HEK293 (cell line): ENCODE results near the gene TIAM1.

ENCODE experiments used
- CTCF ChIA-PET: fragments of 350-600 bp; formaldehyde crosslinking; extraction: SDS; loops from one replicate; lab custom pipeline; 2021; ENCODE audit warnings: antibody characterized with exemption; lab: Yijun Ruan, JAX
- POLR2A ChIA-PET: fragments of 300-600 bp; formaldehyde crosslinking; extraction: SDS; loops from one replicate; lab custom pipeline; 2020; ENCODE audit warnings: antibody characterized with exemption, inconsistent platforms; lab: Yijun Ruan, JAX
- H3K27ac ChIP-seq: fragments of 200-500 bp; sonication (Bioruptor generic); 2 replicates; pipeline ENCODE4 v1.5.1; 2014; ENCODE audit warnings: low read depth, low read length, control low read depth, inconsistent platforms; ENCODE audit errors: extremely low read depth
- H3K36me3 ChIP-seq, 2 experiments: fragments of 200-500 bp in 1 of 2; sonication (Bioruptor generic) in 1 of 2; 1 replicate in 1 of 2; 2 replicates in 1 of 2; pipeline ENCODE4 v1.5.1; 2014 to 2017; ENCODE audit warnings: inconsistent platforms in 2 of 2, low read length in 2 of 2; ENCODE audit not compliant: control insufficient read depth in 2 of 2, insufficient read depth in 1 of 2
- H3K4me1 ChIP-seq: fragments of 200-500 bp; sonication (Bioruptor generic); 2 replicates; pipeline ENCODE4 v1.5.1; 2014; ENCODE audit warnings: mild to moderate bottlenecking, low read length, inconsistent platforms; ENCODE audit not compliant: control insufficient read depth, insufficient read depth
- H3K4me3 ChIP-seq: 2 replicates; pipeline ENCODE4 v1.5.1; 2011; ENCODE audit warnings: low read depth, mild to moderate bottlenecking, control low read depth, low read length, moderate library complexity
- H3K9me3 ChIP-seq: fragments of 200-500 bp; sonication (Bioruptor generic); 2 replicates; pipeline ENCODE4 v1.5.1; 2014; ENCODE audit warnings: low read depth, low read length, inconsistent platforms; ENCODE audit not compliant: control insufficient read depth, insufficient read depth
- IKZF3 ChIP-seq: fragments of 450-650 bp; IDR thresholded peaks from 2 replicates; pipeline ENCODE4 v1.5.0; 2018; ENCODE audit warnings: missing biosample characterization, mild to moderate bottlenecking, missing genetic modification characterization, moderate library complexity
- SCRT1 ChIP-seq: fragments of 450-650 bp; formaldehyde crosslinking; IDR thresholded peaks from 2 replicates; pipeline ENCODE4 v1.5.1; 2016; ENCODE audit warnings: missing biosample characterization, missing genetic modification characterization, borderline replicate concordance
- TRIM28 ChIP-seq: IDR thresholded peaks from 2 replicates; pipeline ENCODE4 v1.6.1; 2011; ENCODE audit warnings: low read length, control low read depth, borderline replicate concordance
- YY1 ChIP-seq: fragments of 450-650 bp; formaldehyde crosslinking; IDR thresholded peaks from 2 replicates; pipeline ENCODE4 v1.5.1; 2018; ENCODE audit warnings: missing biosample characterization, missing genetic modification characterization
- ZEB2 ChIP-seq: fragments of 450-650 bp; formaldehyde crosslinking; IDR thresholded peaks from 2 replicates; pipeline ENCODE4 v1.5.1; 2016; ENCODE audit warnings: missing biosample characterization, missing genetic modification characterization
- ZFP37 ChIP-seq: fragments of 450-650 bp; formaldehyde crosslinking; IDR thresholded peaks from 2 replicates; pipeline ENCODE4 v1.5.1; 2016; ENCODE audit warnings: missing biosample characterization, missing genetic modification characterization
- ZIC2 ChIP-seq: fragments of 450-650 bp; formaldehyde crosslinking; IDR thresholded peaks from 2 replicates; pipeline ENCODE4 v1.5.1; 2016; ENCODE audit warnings: missing biosample characterization, missing genetic modification characterization
- ZNF157 ChIP-seq: fragments of 450-650 bp; formaldehyde crosslinking; IDR thresholded peaks from 2 replicates; pipeline ENCODE4 v1.5.1; 2016; ENCODE audit warnings: missing biosample characterization, missing genetic modification characterization
- ZNF19 ChIP-seq: fragments of 450-650 bp; formaldehyde crosslinking; IDR thresholded peaks from 2 replicates; pipeline ENCODE4; 2016; ENCODE audit warnings: missing biosample characterization, missing genetic modification characterization, low read depth
- ZNF324 ChIP-seq: fragments of 450-650 bp; formaldehyde crosslinking; IDR thresholded peaks from 2 replicates; pipeline ENCODE4 v1.5.1; 2016; ENCODE audit warnings: missing biosample characterization, missing genetic modification characterization
- ZNF48 ChIP-seq: fragments of 450-650 bp; formaldehyde crosslinking; IDR thresholded peaks from 2 replicates; pipeline ENCODE4 v1.5.1; 2016; ENCODE audit warnings: missing biosample characterization, missing genetic modification characterization
- ZNF530 ChIP-seq: fragments of 450-650 bp; formaldehyde crosslinking; IDR thresholded peaks from 2 replicates; pipeline ENCODE4 v1.5.1; 2016; ENCODE audit warnings: low read depth, missing biosample characterization, missing genetic modification characterization
- ZNF549 ChIP-seq: fragments of 450-650 bp; IDR thresholded peaks from 2 replicates; pipeline ENCODE4 v1.5.1; 2018; ENCODE audit warnings: missing biosample characterization, missing genetic modification characterization, mild to moderate bottlenecking, inconsistent platforms, moderate library complexity
- ZNF555 ChIP-seq: fragments of 450-650 bp; formaldehyde crosslinking; conservative IDR thresholded peaks from 2 replicates; pipeline ENCODE4 v1.5.1; 2017; ENCODE audit warnings: missing biosample characterization, mild to moderate bottlenecking, missing genetic modification characterization, inconsistent platforms
- ZNF629 ChIP-seq: fragments of 450-650 bp; formaldehyde crosslinking; IDR thresholded peaks from 2 replicates; pipeline ENCODE4 v1.5.1; 2017; ENCODE audit warnings: missing biosample characterization, missing genetic modification characterization
- ZNF792 ChIP-seq: fragments of 450-650 bp; formaldehyde crosslinking; IDR thresholded peaks from 2 replicates; pipeline ENCODE4 v1.5.1; 2016; ENCODE audit warnings: missing biosample characterization, missing genetic modification characterization
- ZSCAN23 ChIP-seq: fragments of 450-650 bp; formaldehyde crosslinking; IDR thresholded peaks from 2 replicates; pipeline ENCODE4 v1.5.1; 2016; ENCODE audit warnings: missing biosample characterization, missing genetic modification characterization
- ZXDB ChIP-seq: fragments of 450-650 bp; formaldehyde crosslinking; IDR thresholded peaks from 2 replicates; pipeline ENCODE4 v1.5.1; 2016; ENCODE audit warnings: missing biosample characterization, missing genetic modification characterization
- TF ChIP-seq, protein P1 (sequence below): fragments of 450-650 bp; formaldehyde crosslinking; IDR thresholded peaks from 2 replicates; pipeline ENCODE4 v1.5.1; 2017; ENCODE audit warnings: missing biosample characterization, missing genetic modification characterization
- TF ChIP-seq, protein P2 (sequence below): fragments of 450-650 bp; formaldehyde crosslinking; IDR thresholded peaks from 2 replicates; pipeline ENCODE4 v1.5.1; 2016; ENCODE audit warnings: missing biosample characterization, missing genetic modification characterization, borderline replicate concordance
- TF ChIP-seq, protein P3 (sequence below): fragments of 450-650 bp; formaldehyde crosslinking; IDR thresholded peaks from 2 replicates; pipeline ENCODE4 v1.5.1; 2016; ENCODE audit warnings: missing biosample characterization, missing genetic modification characterization
- TF ChIP-seq, protein P4 (sequence below): fragments of 450-650 bp; formaldehyde crosslinking; IDR thresholded peaks from 2 replicates; pipeline ENCODE4 v1.5.1; 2016; ENCODE audit warnings: missing biosample characterization, missing genetic modification characterization, borderline replicate concordance
- TF ChIP-seq, protein P5 (sequence below): fragments of 450-650 bp; formaldehyde crosslinking; IDR thresholded peaks from 2 replicates; pipeline ENCODE4 v1.5.1; 2016; ENCODE audit warnings: missing biosample characterization, missing genetic modification characterization

TIAM1 gene

DNA sequence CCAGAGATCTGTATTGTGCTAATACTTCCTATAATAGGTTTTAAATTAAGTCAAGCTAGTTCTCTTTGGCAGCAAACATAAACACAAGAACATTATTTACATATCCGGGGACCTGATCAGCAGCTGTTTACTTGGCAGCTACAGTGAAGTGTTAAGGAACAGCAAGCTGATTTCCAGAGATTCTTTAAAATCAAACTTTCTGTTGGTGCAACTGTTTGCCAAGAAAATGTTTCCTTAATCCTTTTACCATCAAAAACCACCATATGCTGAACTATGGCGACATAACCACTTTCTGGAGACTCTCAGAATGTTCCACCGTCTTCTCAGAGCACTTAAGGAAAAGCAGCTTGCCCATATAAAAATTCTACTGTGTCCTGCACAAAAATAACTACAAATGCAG lies 198.8 kb downstream of the TIAM1 start:
- H3K4me3 ChIP-seq = no peak overlapping the region
- TF ChIP-seq, protein P1, sequence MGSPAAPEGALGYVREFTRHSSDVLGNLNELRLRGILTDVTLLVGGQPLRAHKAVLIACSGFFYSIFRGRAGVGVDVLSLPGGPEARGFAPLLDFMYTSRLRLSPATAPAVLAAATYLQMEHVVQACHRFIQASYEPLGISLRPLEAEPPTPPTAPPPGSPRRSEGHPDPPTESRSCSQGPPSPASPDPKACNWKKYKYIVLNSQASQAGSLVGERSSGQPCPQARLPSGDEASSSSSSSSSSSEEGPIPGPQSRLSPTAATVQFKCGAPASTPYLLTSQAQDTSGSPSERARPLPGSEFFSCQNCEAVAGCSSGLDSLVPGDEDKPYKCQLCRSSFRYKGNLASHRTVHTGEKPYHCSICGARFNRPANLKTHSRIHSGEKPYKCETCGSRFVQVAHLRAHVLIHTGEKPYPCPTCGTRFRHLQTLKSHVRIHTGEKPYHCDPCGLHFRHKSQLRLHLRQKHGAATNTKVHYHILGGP = no peak
- TF ChIP-seq, protein P2, sequence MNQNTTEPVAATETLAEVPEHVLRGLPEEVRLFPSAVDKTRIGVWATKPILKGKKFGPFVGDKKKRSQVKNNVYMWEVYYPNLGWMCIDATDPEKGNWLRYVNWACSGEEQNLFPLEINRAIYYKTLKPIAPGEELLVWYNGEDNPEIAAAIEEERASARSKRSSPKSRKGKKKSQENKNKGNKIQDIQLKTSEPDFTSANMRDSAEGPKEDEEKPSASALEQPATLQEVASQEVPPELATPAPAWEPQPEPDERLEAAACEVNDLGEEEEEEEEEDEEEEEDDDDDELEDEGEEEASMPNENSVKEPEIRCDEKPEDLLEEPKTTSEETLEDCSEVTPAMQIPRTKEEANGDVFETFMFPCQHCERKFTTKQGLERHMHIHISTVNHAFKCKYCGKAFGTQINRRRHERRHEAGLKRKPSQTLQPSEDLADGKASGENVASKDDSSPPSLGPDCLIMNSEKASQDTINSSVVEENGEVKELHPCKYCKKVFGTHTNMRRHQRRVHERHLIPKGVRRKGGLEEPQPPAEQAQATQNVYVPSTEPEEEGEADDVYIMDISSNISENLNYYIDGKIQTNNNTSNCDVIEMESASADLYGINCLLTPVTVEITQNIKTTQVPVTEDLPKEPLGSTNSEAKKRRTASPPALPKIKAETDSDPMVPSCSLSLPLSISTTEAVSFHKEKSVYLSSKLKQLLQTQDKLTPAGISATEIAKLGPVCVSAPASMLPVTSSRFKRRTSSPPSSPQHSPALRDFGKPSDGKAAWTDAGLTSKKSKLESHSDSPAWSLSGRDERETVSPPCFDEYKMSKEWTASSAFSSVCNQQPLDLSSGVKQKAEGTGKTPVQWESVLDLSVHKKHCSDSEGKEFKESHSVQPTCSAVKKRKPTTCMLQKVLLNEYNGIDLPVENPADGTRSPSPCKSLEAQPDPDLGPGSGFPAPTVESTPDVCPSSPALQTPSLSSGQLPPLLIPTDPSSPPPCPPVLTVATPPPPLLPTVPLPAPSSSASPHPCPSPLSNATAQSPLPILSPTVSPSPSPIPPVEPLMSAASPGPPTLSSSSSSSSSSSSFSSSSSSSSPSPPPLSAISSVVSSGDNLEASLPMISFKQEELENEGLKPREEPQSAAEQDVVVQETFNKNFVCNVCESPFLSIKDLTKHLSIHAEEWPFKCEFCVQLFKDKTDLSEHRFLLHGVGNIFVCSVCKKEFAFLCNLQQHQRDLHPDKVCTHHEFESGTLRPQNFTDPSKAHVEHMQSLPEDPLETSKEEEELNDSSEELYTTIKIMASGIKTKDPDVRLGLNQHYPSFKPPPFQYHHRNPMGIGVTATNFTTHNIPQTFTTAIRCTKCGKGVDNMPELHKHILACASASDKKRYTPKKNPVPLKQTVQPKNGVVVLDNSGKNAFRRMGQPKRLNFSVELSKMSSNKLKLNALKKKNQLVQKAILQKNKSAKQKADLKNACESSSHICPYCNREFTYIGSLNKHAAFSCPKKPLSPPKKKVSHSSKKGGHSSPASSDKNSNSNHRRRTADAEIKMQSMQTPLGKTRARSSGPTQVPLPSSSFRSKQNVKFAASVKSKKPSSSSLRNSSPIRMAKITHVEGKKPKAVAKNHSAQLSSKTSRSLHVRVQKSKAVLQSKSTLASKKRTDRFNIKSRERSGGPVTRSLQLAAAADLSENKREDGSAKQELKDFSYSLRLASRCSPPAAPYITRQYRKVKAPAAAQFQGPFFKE = no peak
- no peak for TF ChIP-seq ZFP37 (tag by site-specific recombination)
- TF ChIP-seq, protein P3, sequence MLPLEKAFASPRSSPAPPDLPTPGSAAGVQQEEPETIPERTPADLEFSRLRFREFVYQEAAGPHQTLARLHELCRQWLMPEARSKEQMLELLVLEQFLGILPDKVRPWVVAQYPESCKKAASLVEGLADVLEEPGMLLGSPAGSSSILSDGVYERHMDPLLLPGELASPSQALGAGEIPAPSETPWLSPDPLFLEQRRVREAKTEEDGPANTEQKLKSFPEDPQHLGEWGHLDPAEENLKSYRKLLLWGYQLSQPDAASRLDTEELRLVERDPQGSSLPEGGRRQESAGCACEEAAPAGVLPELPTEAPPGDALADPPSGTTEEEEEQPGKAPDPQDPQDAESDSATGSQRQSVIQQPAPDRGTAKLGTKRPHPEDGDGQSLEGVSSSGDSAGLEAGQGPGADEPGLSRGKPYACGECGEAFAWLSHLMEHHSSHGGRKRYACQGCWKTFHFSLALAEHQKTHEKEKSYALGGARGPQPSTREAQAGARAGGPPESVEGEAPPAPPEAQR (tag by site-specific recombination) = no peak
- TF ChIP-seq TRIM28 = no peak
- no peak for TF ChIP-seq ZXDB
- TF ChIP-seq ZNF555 (tag by site-specific recombination) = no peak
- no peak for TF ChIP-seq ZNF530 (tag by site-specific recombination)
- TF ChIP-seq ZIC2 (tag by site-specific recombination) = no peak
- no peak for TF ChIP-seq ZNF629 (tag by site-specific recombination)
- TF ChIP-seq ZNF792 (tag by site-specific recombination) = no peak
- no peak for TF ChIP-seq ZSCAN23 (tag by site-specific recombination)
- peaks cover 0 to 3% of the 10 kb centered on the region in 2 experiments; a peak in 2 of 3 replicates for H3K36me3 ChIP-seq
- no peaks in the 10 kb centered on the region for H3K4me1 ChIP-seq
- H3K9me3 ChIP-seq = no peaks in the 10 kb centered on the region
- ChIA-PET CTCF (interaction anchor here (1.1 kb wide), 1 partner anchor 392 kb away, joined by 4 read pairs; no protein-coding TSS in a partner anchor), POLR2A (no interaction called here)
- H3K27ac ChIP-seq = no peak overlapping the region

DNA sequence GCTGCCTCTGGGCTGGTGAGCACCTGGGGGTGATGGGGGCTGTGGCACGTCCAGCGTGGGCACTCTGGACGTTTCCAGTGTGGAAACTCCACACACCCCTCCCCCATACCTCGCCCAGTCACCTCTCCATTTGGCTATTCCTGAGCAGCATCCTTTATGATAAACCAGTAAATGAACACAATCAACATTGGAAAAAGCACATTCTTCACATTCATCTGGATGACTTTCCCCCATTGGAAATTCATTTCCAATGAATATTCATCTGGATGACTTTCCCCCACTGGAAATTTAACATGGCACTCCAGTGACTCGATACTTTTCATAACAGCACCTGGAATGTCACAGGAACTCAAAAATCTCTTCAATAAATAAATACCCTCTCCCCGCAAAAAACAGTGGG lies 201.0 kb downstream of the TIAM1 start:
- ChIA-PET POLR2A (interaction anchor here (0.7 kb wide), 1 partner anchor 29 kb away, joined by 3 read pairs; no protein-coding TSS in a partner anchor), CTCF (interaction anchor here (0.6 to 0.9 kb wide), 3 partner anchors 44 to 730 kb away, joined by 3 to 5 read pairs (median 4); no protein-coding TSS in a partner anchor)
- no peaks in the 10 kb centered on the region; the same call in 1 of the 2 replicates for H3K4me1 ChIP-seq
- no peak overlapping the region for H3K27ac ChIP-seq
- no peaks in the 10 kb centered on the region; a peak in 1 of 3 replicates for H3K36me3 ChIP-seq
- no peak overlapping the region for H3K4me3 ChIP-seq
- H3K9me3 ChIP-seq = no peaks in the 10 kb centered on the region
- TF ChIP-seq ZEB2 (tag by site-specific recombination) = no peak
- no peak for TF ChIP-seq SCRT1 (tag by site-specific recombination)
- no peak for TF ChIP-seq ZNF324 (tag by site-specific recombination)
- TF ChIP-seq ZNF549 (tag by site-specific recombination) = no peak
- TF ChIP-seq ZNF157 (tag by site-specific recombination) = no peak
- TF ChIP-seq, protein P4, sequence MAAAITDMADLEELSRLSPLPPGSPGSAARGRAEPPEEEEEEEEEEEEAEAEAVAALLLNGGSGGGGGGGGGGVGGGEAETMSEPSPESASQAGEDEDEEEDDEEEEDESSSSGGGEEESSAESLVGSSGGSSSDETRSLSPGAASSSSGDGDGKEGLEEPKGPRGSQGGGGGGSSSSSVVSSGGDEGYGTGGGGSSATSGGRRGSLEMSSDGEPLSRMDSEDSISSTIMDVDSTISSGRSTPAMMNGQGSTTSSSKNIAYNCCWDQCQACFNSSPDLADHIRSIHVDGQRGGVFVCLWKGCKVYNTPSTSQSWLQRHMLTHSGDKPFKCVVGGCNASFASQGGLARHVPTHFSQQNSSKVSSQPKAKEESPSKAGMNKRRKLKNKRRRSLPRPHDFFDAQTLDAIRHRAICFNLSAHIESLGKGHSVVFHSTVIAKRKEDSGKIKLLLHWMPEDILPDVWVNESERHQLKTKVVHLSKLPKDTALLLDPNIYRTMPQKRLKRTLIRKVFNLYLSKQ (tag by site-specific recombination) = no peak
- TF ChIP-seq IKZF3 (tag by site-specific recombination) = no peak
- no peak for TF ChIP-seq ZNF48 (tag by site-specific recombination)
- TF ChIP-seq YY1 (tag by site-specific recombination) = no peak
- TF ChIP-seq, protein P5, sequence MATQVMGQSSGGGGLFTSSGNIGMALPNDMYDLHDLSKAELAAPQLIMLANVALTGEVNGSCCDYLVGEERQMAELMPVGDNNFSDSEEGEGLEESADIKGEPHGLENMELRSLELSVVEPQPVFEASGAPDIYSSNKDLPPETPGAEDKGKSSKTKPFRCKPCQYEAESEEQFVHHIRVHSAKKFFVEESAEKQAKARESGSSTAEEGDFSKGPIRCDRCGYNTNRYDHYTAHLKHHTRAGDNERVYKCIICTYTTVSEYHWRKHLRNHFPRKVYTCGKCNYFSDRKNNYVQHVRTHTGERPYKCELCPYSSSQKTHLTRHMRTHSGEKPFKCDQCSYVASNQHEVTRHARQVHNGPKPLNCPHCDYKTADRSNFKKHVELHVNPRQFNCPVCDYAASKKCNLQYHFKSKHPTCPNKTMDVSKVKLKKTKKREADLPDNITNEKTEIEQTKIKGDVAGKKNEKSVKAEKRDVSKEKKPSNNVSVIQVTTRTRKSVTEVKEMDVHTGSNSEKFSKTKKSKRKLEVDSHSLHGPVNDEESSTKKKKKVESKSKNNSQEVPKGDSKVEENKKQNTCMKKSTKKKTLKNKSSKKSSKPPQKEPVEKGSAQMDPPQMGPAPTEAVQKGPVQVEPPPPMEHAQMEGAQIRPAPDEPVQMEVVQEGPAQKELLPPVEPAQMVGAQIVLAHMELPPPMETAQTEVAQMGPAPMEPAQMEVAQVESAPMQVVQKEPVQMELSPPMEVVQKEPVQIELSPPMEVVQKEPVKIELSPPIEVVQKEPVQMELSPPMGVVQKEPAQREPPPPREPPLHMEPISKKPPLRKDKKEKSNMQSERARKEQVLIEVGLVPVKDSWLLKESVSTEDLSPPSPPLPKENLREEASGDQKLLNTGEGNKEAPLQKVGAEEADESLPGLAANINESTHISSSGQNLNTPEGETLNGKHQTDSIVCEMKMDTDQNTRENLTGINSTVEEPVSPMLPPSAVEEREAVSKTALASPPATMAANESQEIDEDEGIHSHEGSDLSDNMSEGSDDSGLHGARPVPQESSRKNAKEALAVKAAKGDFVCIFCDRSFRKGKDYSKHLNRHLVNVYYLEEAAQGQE (tag by site-specific recombination) = no peak
- TF ChIP-seq ZNF19 = no peak
